HCT116 (cell line): ENCODE measurements around the gene RAB37. TPM values are rescaled to one million over a fixed set of nuclear protein-coding genes. Genes with fewer than 3 reads are reported as not detected.

ENCODE experiments used
- ATAC-seq: fragments of 200-7000 bp; cut with Tn5 transposase; 2 replicates; pipeline ENCODE4 v1.9.1; 2020; ENCODE audit warnings: mild to moderate bottlenecking, moderate library complexity
- BruUV-seq: library from RNA; stranded (reverse); fragments of 400-500 nt; replicated peaks from 2 replicates; lab custom pipeline; 2021; lab: Mats Ljungman, UMichigan
- CTCF ChIA-PET: fragments of 300-600 bp; sonication (Branson Sonifier 250); formaldehyde crosslinking; loops from one replicate; lab custom pipeline; 2021; ENCODE audit warnings: antibody characterized with exemption; lab: Charles Lee
- POLR2A ChIA-PET: fragments of 300-600, 350-600 bp; sonication (Branson Sonifier 250); formaldehyde crosslinking; loops from one replicate; lab custom pipeline; 2021; ENCODE audit warnings: antibody characterized with exemption; lab: Charles Lee
- RAD21 ChIA-PET, 2 experiments: fragments of 300-600 bp; sonication (Branson Sonifier 250); formaldehyde crosslinking; loops; one replicate each; lab custom pipeline; 2023; ENCODE audit warnings: low total read pairs in 2 of 2; ENCODE audit not compliant: uncharacterized antibody in 2 of 2, unreplicated experiment in 2 of 2, low non-redundant PET in 1 of 2; lab: Charles Lee
- DNase-seq: peaks from one replicate; pipeline ENCODE4 v3.0.0-alpha.2; 2010; ENCODE audit warnings: low read depth, low spot score
- H2AFZ ChIP-seq: fragments of 200-600 bp; shearing (Covaris generic), sonication (generic); 2 replicates; pipeline ENCODE4 v1.6.1; 2017; ENCODE audit warnings: low read depth, mixed run types, mixed read lengths, antibody characterized with exemption, low read length; ENCODE audit not compliant: poor library complexity, severe bottlenecking
- H3K27ac ChIP-seq: 2 replicates; pipeline ENCODE4 v1.5.1; 2012; ENCODE audit warnings: low read depth, low read length
- H3K27me3 ChIP-seq: fragments of 200-600 bp; sonication (generic); 2 replicates; pipeline ENCODE4 v1.6.1; 2016; ENCODE audit warnings: mixed run types, low read length, mixed read lengths; ENCODE audit not compliant: insufficient read depth
- H3K36me3 ChIP-seq, 2 experiments: fragments of 200-500 bp in 1 of 2; fragments of 200-600 bp in 1 of 2; sonication (Bioruptor generic) in 1 of 2; sonication (generic) in 1 of 2; 2 replicates each; pipeline versions ENCODE4 v1.5.1 to v1.6.1; 2014 to 2016; ENCODE audit warnings: low read length in 2 of 2, inconsistent platforms in 1 of 2, mixed read lengths in 1 of 2, mixed run types in 1 of 2; ENCODE audit not compliant: insufficient read depth in 2 of 2, control insufficient read depth in 1 of 2
- H3K4me1 ChIP-seq, 2 experiments: fragments of 200-600 bp in 1 of 2; sonication (generic) in 1 of 2; 2 replicates each; pipeline versions ENCODE4 v1.5.1 to v1.6.1; 2012 to 2017; ENCODE audit warnings: low read length in 2 of 2, inconsistent platforms in 1 of 2, mild to moderate bottlenecking in 1 of 2, mixed read lengths in 1 of 2, mixed run types in 1 of 2, moderate library complexity in 1 of 2; ENCODE audit not compliant: insufficient read depth in 2 of 2, control insufficient read depth in 1 of 2
- H3K4me2 ChIP-seq: fragments of 200-600 bp; sonication (generic); 2 replicates; pipeline ENCODE4 v1.6.1; 2017; ENCODE audit warnings: mixed run types, low read length, mixed read lengths
- H3K4me3 ChIP-seq, 2 experiments: fragments of 200-600 bp in 1 of 2; sonication (generic) in 1 of 2; replicated peaks in 1 of 2; 2 replicates each; pipeline ENCODE4 v1.5.1; 2011 to 2016; ENCODE audit warnings: low read length in 2 of 2, control low read depth in 1 of 2, low read depth in 1 of 2, mild to moderate bottlenecking in 1 of 2, mixed read lengths in 1 of 2, mixed run types in 1 of 2
- H3K79me2 ChIP-seq: fragments of 200-600 bp; sonication (generic); 2 replicates; pipeline ENCODE4 v1.6.1; 2017; ENCODE audit warnings: mild to moderate bottlenecking, mixed run types, low read length, moderate library complexity, mixed read lengths; ENCODE audit not compliant: insufficient read depth
- H3K9ac ChIP-seq: fragments of 200-600 bp; sonication (generic); 2 replicates; pipeline ENCODE4 v1.6.1; 2016; ENCODE audit warnings: low read length, mixed read lengths
- H3K9me2 ChIP-seq: fragments of 200-600 bp; sonication (generic), shearing (Covaris generic); 2 replicates; pipeline ENCODE4 v1.6.1; 2017; ENCODE audit warnings: mixed run types, mild to moderate bottlenecking, moderate library complexity; ENCODE audit not compliant: insufficient read depth
- H3K9me3 ChIP-seq, 2 experiments: fragments of 200-500 bp in 1 of 2; fragments of 200-600 bp in 1 of 2; sonication (Bioruptor generic) in 1 of 2; sonication (generic) in 1 of 2; 2 replicates each; pipeline ENCODE4 v1.6.1; 2014 to 2017; ENCODE audit warnings: low read length in 2 of 2, mixed read lengths in 2 of 2, inconsistent platforms in 1 of 2, low read depth in 1 of 2, mild to moderate bottlenecking in 1 of 2, mixed run types in 1 of 2, moderate library complexity in 1 of 2; ENCODE audit not compliant: control insufficient read depth in 1 of 2, insufficient read depth in 1 of 2
- H4K20me1 ChIP-seq: fragments of 200-600 bp; sonication (generic), shearing (Covaris generic); 2 replicates; pipeline ENCODE4 v1.6.1; 2017; ENCODE audit warnings: mixed run types, mild to moderate bottlenecking, moderate library complexity; ENCODE audit not compliant: insufficient read depth
- CBX3 ChIP-seq: IDR thresholded peaks from 2 replicates; pipeline ENCODE4 v1.6.1; 2012; ENCODE audit warnings: low read depth
- EGR1 ChIP-seq: IDR thresholded peaks from 2 replicates; pipeline ENCODE4 v1.6.1; 2012; ENCODE audit warnings: low read depth
- EZH2 ChIP-seq: fragments of 200-600 bp; sonication (generic); IDR thresholded peaks from 2 replicates; pipeline ENCODE4 v1.6.1; 2017; ENCODE audit warnings: antibody characterized with exemption, mixed run types
- FOSL1 ChIP-seq: IDR thresholded peaks from 2 replicates; pipeline ENCODE4 v1.6.1; 2012; ENCODE audit warnings: low read depth
- JUND ChIP-seq: IDR thresholded peaks from 2 replicates; pipeline ENCODE4 v1.6.1; 2012
- POLR2A ChIP-seq: IDR thresholded peaks from 2 replicates; pipeline ENCODE4 v1.7.0; 2011; ENCODE audit warnings: borderline replicate concordance; ENCODE audit not compliant: insufficient read depth, insufficient read length; ENCODE audit errors: extremely low read depth
- POLR2AphosphoS5 ChIP-seq: IDR thresholded peaks from 2 replicates; pipeline ENCODE4 v1.6.1; 2011; ENCODE audit warnings: mild to moderate bottlenecking, low read depth, low read length, moderate library complexity
- SIN3A ChIP-seq: IDR thresholded peaks from 2 replicates; pipeline ENCODE4 v1.6.1; 2012; ENCODE audit warnings: low read depth
- SRF ChIP-seq: IDR thresholded peaks from 2 replicates; pipeline ENCODE4 v1.6.1; 2012; ENCODE audit warnings: low read depth
- TCF7L2 ChIP-seq: IDR thresholded peaks from 2 replicates; pipeline ENCODE4 v1.7.0; 2011; ENCODE audit warnings: borderline replicate concordance, inconsistent platforms; ENCODE audit not compliant: insufficient read depth, insufficient read length; ENCODE audit errors: extremely low read depth
- ZBTB33 ChIP-seq: IDR thresholded peaks from 2 replicates; pipeline ENCODE4 v1.6.1; 2011; ENCODE audit warnings: mild to moderate bottlenecking, low read length, moderate library complexity; ENCODE audit not compliant: insufficient replicate concordance; ENCODE audit errors: extremely low read depth
- ZFX ChIP-seq: fragments of 450-650 bp; IDR thresholded peaks from 2 replicates; pipeline ENCODE4 v1.6.1; 2017
- ZNF274 ChIP-seq: fragments of 200-500 bp; sonication (Bioruptor generic); IDR thresholded peaks from 2 replicates; pipeline ENCODE4 v1.6.1; 2014; ENCODE audit warnings: mild to moderate bottlenecking, low read depth, low read length, inconsistent platforms
- intact Hi-C: fragments of 100-400 bp; cut with micrococcal nuclease; formaldehyde crosslinking; loops from 2 replicates; pipeline ENCODE4 v1.10.0; 2022
- total RNA-seq: library from RNA; stranded (reverse); gene quantifications from one replicate; pipeline ENCODE4 v1.2.1, GENCODE V29; 2021; ENCODE audit not compliant: unreplicated experiment
- TF ChIP-seq, protein P1 (sequence below): IDR thresholded peaks from 2 replicates; pipeline ENCODE4 v1.6.1; 2012
- TF ChIP-seq, protein P2 (sequence below): IDR thresholded peaks from 2 replicates; pipeline ENCODE4 v1.6.1; 2012; ENCODE audit warnings: low read depth
- TF ChIP-seq, protein P3 (sequence below): IDR thresholded peaks from 2 replicates; pipeline ENCODE4 v1.6.1; 2012

Gene RAB37
- total RNA-seq, 1 experiment from 2014 or later, result 8.2 TPM

GRCh38 chr17:74792586-74793105 lies 55.6 kb downstream of the RAB37 start:
- no peak for DNase-seq
- H3K4me2 ChIP-seq, result no peak overlapping the region
- no peak overlapping the region for H3K27ac ChIP-seq
- no TSS peak for BruUV-seq
- RAD21 ChIA-PET, result no interaction called here
- no peaks in the 10 kb centered on the region for H3K79me2 ChIP-seq
- CTCF ChIA-PET, result interaction anchor here (1.3 to 3.0 kb wide), 7 partner anchors 9 to 168 kb away, joined by 3 to 12 read pairs (median 8); partner anchors contain the start of gene RAB37
- ATAC-seq, result no peak
- no peak overlapping the region for H3K4me3 ChIP-seq
- H3K4me1 ChIP-seq, result no peaks in the 10 kb centered on the region; a peak in 1 of 4 replicates
- no peaks in the 10 kb centered on the region for H4K20me1 ChIP-seq
- no peak overlapping the region for H2AFZ ChIP-seq
- peaks cover 0 to 4% of the 10 kb centered on the region in 2 experiments; a peak in 2 of 4 replicates for H3K36me3 ChIP-seq
- no peak for TF ChIP-seq CBX3
- TF ChIP-seq, protein P1, sequence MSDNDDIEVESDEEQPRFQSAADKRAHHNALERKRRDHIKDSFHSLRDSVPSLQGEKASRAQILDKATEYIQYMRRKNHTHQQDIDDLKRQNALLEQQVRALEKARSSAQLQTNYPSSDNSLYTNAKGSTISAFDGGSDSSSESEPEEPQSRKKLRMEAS, result no peak
- TF ChIP-seq EZH2, result no peak
- no peak for TF ChIP-seq EGR1
- TF ChIP-seq FOSL1, result no peak
- TF ChIP-seq, protein P2, sequence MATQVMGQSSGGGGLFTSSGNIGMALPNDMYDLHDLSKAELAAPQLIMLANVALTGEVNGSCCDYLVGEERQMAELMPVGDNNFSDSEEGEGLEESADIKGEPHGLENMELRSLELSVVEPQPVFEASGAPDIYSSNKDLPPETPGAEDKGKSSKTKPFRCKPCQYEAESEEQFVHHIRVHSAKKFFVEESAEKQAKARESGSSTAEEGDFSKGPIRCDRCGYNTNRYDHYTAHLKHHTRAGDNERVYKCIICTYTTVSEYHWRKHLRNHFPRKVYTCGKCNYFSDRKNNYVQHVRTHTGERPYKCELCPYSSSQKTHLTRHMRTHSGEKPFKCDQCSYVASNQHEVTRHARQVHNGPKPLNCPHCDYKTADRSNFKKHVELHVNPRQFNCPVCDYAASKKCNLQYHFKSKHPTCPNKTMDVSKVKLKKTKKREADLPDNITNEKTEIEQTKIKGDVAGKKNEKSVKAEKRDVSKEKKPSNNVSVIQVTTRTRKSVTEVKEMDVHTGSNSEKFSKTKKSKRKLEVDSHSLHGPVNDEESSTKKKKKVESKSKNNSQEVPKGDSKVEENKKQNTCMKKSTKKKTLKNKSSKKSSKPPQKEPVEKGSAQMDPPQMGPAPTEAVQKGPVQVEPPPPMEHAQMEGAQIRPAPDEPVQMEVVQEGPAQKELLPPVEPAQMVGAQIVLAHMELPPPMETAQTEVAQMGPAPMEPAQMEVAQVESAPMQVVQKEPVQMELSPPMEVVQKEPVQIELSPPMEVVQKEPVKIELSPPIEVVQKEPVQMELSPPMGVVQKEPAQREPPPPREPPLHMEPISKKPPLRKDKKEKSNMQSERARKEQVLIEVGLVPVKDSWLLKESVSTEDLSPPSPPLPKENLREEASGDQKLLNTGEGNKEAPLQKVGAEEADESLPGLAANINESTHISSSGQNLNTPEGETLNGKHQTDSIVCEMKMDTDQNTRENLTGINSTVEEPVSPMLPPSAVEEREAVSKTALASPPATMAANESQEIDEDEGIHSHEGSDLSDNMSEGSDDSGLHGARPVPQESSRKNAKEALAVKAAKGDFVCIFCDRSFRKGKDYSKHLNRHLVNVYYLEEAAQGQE, result no peak
- TF ChIP-seq POLR2AphosphoS5, result no peak
- TF ChIP-seq ZBTB33, result no peak
- no peak for TF ChIP-seq JUND
- no peak for TF ChIP-seq ZFX
- no peak for TF ChIP-seq SRF
- TF ChIP-seq, protein P3, sequence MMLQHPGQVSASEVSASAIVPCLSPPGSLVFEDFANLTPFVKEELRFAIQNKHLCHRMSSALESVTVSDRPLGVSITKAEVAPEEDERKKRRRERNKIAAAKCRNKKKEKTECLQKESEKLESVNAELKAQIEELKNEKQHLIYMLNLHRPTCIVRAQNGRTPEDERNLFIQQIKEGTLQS, result no peak
- TF ChIP-seq SIN3A, result no peak
- no peak for TF ChIP-seq POLR2A
- no peak for TF ChIP-seq ZNF274
- no peak for TF ChIP-seq TCF7L2
- H3K9me2 ChIP-seq, result no peaks in the 10 kb centered on the region
- POLR2A ChIA-PET, result no interaction called here
- H3K27me3 ChIP-seq, result no peaks in the 10 kb centered on the region
- no peaks in the 10 kb centered on the region for H3K9me3 ChIP-seq
- H3K9ac ChIP-seq, result no peak overlapping the region
- intact Hi-C loops, result no loop called here
